Activated naive CD4-positive, alpha-beta T cell treated with anti-CD3 and anti-CD28 coated beads, Interleukin-2, amount 50 U/mL, for 16 hours (primary cell): ENCODE data around the gene DPP7.

ENCODE experiments used
- DNase-seq: peaks from one replicate; pipeline ENCODE4 v3.0.0-alpha.2; 2020

Gene DPP7

DNA sequence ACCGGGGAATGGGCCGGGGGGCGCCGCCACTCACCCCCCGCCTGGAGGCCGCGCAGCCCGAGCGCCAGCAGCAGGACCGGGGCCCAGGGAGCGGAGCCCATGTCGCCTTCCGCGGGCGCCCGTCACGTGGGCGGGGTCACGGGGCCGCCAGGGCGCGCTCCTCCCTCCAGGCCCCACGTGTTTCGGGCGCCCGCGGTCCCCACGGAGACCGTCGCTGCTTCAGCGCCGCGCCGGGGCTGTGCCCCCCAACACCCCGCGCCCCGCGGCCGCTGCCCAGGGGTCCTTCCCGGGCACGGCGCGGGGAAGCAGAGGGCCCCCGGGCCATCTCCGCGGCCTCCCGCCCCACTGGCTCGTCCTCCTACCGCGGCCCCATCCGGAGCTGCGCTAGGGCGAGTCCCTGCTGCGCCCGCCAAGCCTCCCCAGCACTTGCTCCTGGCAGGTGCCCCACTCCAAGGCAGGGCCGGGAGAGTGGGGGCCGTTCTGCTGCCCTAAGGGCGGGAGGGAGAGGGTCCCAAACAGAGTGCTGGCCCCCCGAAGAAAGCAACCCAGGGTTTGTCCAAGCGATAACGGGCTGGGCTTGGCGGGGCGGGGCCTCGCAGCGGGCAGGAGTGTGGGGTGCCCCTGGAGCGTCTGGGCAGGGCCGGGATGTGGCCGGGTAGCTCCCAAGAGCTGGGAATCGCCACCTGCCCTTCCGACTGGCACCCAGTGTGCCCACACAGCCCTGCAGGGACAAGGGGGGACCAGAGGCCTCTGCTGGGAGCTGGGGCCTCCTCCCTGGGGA lies at the start of gene DPP7:
Gene DPP7, minus strand, starts transcription at position 121 of the 781 bp plus-strand sequence. Its CDS starts 20 bp downstream, at position 101.
- DNase-seq = peak; percentile 83

DNA sequence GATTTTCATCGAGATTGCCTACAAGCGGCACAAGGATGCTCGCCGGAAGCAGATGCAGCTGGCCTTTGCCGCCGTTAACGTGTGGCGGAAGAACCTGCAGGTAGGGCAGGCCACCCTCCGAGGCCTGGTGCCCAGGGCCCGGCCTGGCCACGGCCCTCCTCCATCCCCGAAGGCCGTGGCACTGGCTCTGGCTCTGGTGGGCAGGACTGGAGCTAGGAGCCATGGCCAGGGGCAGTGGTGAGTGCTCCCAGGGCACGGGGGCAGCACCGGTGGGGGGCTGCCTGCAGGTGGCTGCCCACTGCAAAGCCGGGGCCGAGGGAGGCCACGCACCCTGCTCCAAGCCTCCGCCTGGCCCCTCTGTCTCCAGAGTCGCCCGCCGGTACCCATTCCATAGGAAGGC lies 49.3 kb upstream of the DPP7 start:
- DNase-seq = no peak

DNA sequence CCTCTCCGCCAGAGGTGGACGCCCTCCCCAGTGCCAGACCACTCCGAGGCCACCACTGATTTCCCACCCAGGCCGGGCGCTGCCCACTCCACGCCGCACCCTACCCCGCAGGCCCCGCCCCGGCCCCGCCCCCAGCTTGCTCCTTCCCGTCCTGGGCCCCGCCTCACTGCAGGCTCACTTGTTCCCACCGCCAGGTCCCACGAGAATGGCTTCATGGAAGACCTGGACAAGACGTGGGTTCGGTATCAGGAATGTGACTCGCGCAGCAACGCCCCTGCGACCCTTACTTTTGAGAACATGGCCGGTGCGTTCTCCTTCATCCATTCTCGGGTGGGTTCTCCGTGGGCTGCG lies 48.8 kb upstream of the DPP7 start:
- no peak for DNase-seq

DNA sequence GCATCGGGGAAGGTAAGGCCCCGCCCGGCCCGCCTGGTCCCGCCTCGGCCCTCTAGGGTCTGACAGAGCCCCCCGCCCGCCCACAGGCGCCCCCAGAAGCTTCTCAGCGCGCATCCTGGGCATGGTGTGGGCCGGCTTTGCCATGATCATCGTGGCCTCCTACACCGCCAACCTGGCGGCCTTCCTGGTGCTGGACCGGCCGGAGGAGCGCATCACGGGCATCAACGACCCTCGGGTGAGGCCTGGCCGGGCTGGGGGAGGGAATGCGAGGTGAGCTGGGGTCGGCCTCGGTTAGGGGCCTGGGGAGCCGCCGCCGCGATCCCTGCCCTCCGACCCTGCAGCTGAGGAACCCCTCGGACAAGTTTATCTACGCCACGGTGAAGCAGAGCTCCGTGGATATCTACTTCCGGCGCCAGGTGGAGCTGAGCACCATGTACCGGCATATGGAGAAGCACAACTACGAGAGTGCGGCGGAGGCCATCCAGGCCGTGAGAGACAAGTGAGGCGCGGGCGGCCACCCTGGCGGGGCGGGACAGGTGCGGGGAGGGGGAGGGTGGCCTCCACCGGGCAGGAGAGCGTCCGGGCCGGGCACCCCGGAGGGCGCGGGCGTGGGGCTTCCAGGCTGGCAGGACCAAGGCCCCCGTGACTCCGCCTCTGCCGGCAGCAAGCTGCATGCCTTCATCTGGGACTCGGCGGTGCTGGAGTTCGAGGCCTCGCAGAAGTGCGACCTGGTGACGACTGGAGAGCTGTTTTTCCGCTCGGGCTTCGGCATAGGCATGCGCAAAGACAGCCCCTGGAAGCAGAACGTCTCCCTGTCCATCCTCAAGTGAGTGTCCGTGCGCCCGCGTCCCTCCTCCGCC lies 48.2 kb upstream of the DPP7 start:
- no peak for DNase-seq

DNA sequence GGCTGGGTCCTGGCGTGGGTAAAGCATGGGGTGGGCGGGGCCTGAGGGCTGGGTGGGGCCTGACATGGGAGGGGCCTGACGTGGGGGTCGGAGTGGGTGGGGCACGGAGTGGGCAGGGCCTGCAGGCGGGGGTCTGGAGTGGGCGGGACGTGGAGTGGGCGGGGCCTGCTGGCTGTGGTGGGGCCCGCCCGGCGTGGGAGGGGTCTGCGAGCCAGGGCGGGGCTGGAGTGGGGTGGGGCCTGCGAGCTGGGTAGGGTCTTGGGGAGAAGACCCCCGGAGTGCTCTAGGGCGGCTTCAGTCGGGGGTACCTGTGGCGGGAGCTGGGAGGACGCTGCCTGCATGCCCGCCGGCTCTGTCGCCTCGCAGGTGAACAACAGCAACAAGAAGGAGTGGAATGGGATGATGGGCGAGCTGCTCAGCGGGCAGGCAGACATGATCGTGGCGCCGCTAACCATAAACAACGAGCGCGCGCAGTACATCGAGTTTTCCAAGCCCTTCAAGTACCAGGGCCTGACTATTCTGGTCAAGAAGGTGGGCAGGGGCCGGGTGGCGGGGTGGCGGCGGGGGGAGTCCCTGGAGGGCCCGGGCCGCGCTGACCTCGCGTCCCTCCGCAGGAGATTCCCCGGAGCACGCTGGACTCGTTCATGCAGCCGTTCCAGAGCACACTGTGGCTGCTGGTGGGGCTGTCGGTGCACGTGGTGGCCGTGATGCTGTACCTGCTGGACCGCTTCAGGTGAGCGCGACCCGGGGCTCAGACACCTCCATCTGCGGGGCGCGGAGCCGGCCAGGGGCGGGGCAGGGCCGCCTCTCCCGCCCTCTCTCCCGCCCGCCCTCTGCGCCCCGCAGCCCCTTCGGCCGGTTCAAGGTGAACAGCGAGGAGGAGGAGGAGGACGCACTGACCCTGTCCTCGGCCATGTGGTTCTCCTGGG lies 47.3 kb upstream of the DPP7 start:
- DNase-seq = no peak

DNA sequence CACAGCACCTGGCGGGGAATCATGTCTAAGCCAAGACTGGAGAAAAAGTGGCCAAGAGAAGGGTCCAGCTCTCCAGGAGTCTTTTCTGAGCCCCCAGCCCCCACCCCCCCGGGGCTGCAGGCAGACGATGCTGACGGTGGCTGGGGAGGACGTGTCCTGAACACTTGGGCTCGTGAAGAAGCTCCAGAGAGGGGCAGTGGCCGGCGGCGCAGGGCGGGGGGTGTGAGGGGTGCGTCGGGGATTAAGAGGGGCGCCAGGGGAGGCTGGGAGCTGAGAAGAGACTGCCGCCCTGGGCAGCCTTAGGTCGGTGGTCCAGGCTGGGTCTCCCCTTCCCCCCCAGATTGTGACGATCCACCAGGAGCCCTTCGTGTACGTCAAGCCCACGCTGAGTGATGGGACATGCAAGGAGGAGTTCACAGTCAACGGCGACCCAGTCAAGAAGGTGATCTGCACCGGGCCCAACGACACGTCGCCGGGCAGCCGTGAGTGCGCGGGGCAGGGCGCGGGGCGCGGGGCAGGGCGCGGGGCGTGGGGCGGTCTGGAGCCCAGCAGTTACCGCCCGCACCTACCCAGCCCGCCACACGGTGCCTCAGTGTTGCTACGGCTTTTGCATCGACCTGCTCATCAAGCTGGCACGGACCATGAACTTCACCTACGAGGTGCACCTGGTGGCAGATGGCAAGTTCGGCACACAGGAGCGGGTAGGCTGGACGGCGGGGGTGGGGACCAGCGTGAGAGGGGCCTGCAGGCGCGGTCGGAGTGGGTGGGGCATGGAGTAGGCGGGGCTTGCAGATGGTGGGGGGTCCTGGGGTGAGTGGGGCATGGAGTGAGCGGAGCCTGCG lies 46.4 kb upstream of the DPP7 start:
- DNase-seq = no peak

DNA sequence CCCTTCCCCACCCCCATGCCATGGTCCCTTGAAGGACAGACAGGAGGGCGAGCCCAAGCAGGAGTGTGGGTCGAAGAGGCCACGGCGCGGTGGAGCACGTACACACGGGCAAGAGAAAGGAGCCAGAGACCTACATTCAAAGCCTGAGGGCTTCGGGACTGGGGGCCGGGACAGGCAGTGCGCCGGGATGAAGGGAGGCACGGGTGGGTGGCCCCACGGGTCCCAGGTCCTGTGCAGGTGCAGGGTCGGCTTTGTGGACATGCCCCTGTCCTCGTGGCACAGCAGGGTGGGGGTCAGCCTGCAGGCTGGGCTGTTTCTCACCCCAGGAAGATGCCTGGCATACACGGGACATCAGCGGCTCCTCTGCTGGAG lies 45.5 kb upstream of the DPP7 start:
- no peak for DNase-seq

DNA sequence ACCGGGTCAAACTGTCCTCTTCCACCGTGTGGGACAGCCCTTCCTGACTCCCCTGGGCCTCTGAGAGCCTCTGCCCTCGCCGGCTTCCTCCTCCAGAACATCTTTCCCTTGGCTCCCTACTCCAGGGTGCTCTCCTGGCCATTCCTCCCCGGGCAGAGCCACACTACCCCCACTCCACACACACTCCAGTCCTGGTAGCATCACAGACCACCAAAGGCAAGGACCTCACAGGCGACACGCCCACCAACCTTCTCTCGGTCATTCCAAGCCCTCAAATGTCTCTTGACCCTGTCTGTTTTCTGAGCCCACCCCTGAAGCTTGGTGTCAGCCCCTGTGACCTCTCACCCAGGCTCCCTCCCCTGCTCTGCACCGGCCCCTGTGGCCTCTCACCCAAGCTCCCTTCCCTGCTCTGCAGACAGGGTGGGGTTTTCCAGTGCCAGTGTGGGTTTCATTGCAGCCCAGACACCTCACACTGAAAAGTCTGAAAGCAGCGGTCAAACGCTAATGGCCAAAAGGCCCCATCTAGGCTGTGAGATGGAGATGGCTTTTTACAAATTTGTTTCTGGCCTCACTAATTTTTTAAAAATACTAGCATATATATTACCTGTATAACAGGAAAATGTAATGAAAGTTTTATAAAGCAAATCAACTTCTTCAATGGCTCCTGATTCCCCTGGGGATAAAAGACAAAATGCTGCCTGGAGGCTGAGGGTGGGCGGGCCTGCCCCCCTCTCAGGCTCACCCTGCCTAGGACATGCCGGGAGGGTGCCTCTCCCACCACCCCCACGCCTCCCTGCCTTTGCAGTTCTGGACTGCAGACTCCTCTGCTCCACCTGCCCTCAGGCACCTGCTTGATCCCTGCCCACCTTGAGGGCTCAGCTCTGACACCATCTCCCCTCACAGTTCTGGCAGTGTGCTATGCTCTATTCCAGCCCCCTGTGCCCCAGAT lies 44.8 kb upstream of the DPP7 start:
- no peak for DNase-seq

DNA sequence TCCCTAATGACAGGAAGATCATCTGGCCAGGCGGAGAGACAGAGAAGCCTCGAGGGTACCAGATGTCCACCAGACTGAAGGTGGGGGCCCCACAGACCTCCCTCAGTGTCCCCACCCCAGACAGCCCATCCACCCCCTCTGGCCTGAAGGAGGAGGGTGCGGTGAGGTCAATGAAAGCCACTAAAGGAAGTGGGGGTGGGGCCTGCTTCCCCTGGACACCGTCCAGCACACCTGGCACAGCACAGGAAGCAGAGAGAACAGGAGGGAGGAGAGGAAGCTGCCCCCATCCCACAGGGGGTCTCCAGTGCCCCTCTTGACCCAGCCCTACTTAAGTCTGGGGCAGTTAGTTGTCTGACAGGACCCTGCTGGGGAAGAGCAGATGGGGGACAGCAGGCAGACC lies 44.1 kb upstream of the DPP7 start:
- no peak for DNase-seq

DNA sequence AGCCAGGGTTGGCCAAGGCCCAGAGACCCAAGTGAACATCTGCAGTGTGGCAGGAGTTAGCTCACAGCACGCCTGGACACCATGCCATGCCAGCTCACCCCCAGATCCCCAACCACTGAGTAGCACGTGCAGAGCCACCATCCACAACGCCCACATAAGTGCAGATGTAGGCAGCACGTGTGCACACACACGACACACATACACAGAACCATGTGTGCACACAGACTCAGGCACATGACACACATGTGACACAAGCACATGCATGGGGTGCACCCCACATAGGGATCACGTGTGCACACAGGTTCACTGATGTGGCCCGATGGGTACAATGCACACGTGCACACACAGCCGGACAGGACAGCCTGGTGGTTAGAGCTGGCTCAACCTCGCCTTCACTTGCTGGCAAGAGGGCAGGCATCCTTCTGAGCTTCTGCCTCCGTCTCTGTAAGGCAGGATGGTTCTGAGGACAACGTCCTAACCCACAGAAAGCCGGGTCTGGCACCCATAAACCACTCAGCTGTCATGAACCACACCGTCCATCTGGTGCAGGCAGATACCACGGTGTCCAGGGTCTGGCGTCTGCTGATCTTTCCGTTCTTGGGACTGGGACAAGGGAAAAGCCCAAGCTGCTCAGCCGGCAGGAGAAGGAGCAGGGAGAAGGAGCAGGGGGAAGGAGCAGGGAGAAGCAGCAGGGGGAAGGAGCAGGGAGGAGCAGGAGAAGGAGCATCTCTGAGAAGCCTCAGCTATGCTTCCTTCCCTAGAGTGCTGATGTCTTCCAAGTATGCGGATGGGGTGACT lies 43.3 kb upstream of the DPP7 start:
- no peak for DNase-seq

DNA sequence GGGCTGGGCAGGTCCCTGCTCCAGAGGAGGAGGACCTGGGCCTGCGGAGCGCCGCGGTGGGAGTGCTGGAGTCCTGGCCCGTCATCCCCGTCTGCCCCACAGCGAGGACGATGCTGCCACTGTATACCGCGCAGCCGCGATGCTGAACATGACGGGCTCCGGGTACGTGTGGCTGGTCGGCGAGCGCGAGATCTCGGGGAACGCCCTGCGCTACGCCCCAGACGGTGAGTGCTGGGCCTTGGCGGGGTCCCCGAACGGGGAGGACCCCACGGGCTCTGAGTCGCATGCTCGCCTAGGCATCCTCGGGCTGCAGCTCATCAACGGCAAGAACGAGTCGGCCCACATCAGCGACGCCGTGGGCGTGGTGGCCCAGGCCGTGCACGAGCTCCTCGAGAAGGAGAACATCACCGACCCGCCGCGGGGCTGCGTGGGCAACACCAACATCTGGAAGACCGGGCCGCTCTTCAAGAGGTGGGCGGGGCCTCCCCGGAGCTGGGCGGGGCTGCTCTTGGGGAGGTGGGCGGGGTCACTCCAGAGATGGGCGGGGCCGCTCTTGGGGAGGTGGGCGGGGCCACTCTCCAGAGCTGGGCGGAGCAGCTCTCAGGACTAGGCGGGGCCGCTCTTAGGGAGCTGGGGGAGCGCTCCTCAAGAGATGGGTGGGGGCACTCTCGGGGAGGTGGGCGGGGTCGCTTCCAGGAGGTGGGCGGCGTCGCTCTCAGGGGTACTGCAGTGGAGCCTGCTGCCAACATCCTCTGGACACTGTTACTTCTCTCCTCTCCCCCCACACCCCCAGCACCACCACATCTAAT lies 42.2 kb upstream of the DPP7 start:
- peak; percentile 63 for DNase-seq

DNA sequence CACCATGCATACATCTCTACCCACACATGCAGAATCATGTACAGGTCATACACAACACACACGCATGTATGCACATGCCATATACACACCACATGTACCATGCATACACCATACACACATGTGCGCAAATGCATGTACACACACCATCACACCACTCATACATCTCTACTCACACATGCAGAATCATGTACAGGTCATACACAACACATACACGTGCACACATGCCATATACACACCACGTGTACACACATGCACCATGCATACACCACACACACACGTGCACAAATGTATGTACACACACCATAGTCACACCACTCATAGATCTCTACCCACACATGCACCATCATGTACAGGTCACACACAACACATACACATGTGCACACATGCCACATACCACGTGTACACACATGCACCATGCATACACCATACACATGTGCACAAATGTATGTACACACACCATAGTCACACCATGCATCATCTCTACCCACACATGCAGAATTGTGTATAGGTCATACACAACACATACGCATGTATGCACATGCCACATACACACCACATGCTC lies 38.4 kb upstream of the DPP7 start:
- no peak for DNase-seq

DNA sequence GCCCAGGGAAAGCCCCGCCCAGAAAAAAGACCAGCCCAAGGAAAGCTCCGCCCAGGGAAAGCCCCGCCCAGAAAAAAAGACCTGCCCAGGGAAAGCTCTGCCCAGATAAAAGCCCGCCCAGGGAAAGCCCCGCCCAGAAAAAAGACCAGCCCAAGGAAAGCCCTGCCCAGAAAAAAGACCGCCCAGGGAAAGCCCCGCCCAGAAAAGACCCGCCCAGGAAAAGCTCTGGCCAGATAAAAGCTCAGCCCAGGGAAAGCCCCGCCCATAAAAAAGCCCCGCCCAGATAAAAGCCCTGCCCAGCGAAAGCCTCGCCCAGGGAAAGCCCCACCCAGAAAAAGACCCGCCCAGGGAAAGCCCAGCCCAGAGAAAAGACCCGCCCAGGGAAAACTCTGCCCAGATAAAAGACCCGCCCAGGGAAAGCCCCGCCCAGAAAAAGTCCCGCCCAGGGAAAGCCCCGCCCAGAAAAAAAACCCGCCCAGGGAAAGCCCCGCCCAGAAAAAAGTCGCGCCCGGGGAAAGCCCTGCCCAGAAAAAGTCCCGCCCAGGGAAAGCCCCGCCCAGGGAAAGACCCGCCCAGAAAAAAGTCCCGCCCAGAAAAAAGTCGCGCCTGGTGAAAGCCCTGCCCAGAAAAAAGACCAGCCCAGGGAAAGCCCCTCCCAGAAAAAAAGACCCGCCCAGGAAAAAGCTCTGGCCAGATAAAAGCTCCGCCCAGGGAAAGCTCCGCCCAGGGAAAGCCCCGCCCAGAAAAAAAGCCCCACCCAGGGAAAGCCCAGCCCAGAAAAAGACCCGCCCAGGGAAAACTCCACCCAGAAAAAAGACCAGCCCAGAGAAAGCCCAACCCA lies 36.3 kb upstream of the DPP7 start:
- DNase-seq = peak; percentile 37

DNA sequence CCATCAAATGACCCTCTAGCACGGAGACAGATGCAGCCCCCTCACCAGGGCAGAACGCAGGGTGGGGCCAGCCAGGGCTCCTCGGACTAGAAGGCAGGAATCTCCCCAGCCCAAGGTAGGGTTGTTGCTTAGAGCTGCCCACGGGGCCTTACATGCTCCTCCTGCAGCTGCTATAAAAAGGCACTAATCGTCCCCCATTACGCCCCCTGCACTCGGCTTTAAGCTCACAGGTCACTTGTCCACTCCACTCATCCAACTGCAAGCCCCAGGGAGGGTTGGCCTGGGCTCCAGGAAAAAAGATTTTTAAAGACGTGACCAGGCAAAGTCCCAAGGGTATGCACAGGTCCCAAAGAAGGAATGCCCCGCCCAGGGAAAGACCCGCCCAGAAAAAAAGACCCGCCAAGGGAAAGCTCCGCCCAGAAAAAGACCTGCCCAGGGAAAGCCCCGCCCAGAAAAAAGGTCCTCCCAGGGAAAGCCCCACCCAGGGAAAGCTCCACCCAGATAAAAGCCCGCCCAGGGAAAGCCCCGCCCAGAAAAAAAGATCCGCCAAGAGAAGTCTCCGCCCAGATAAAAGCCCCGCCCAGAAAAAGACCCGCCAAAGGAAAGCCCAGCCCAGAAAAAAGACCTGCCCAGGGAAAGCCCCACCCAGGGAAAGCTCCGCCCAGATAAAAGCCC lies 35.5 kb upstream of the DPP7 start:
- DNase-seq = no peak

DNA sequence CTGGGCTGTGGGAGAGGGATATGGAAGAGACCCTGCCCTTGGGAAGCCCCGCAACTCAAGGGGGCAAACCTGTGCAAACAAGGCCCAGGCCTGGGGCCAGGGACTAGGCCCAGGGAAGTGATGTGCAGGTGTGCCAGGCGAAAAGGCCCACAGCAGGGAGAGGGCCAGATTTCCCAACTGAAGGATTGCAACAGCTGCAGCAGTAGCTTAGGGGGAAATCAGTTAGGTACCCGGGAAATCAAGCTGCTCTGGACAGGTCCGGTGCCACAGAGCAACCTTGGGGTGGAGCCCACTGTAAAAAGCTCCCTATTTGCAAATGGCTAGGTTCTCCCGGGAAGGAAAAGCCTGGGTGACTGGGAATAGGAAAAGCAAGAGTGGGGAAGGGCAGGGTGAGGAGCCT lies 34.8 kb upstream of the DPP7 start:
- DNase-seq = no peak

DNA sequence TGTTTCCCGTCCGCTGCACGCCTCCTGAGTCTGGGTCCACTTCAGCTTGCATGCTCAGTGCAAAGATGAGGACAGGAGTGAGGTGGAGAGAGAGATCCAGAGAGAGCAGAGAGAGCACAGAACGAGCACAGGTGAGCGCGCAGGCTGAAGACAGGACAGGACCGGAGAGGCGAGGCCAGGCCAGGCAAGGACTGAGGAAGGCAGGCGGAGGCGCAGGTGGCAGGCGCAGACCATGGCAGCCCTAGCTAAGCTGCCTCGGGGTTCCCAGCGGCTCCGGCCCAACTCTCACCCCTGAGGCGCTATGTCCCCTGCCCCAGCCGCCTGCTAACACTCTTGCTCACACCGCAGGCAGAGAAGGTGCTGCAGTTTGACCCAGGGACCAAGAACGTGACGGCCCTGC lies 34.1 kb upstream of the DPP7 start:
- no peak for DNase-seq

DNA sequence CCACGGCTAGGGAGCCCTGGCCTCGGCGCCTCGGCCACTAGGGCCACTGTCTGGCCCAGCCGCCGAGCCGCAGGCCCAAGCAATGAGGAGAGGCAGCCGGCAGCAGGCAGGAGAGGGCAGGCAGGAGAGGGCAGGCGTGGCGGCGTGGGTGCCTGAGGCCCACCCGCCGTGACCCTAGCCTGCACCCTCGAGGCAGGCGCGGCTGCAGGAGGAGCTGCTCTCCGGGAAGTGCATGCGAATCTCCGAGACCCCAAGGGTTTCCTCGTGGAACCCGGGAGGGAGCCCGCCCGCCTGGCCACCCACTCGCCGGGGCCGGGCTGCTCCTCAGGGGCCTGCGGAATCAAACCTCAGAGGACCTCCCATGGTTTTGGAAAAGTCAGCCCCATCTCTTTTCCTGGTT lies 33.7 kb upstream of the DPP7 start:
- no peak for DNase-seq

DNA sequence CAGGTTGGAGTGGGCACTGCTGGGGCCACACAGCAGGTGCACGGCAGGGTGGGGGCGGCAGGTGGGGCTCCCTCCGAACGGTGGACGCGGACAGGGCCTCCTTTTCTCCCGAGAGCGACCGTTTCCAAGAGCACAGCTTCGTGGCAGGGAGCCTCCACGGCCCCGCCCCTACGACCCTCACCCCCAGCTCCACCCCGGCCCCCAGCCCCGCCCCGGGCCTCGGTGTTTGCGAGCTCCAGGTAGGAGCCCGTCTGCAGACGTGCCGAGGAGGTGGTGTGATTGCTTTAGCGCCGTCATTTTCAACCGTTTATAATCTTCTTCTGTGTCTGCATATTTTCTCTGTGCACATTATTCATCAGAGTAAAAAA lies 33.2 kb upstream of the DPP7 start:
- DNase-seq = no peak
